PC-9 (cell line): ENCODE results near the gene ZNF423.

ENCODE experiments used
- EZH2 ChIP-seq: fragments of 200-600 bp; sonication (generic); IDR thresholded peaks from 2 replicates; pipeline ENCODE4 v1.8.0; 2017; ENCODE audit warnings: antibody characterized with exemption, low read depth
- TF ChIP-seq, protein P1 (sequence below): fragments of 200-600 bp; sonication (generic); conservative IDR thresholded peaks from 2 replicates; pipeline ENCODE4 v1.6.1; 2017; ENCODE audit warnings: mixed run types, antibody characterized with exemption, mild to moderate bottlenecking, moderate library complexity

DNA sequence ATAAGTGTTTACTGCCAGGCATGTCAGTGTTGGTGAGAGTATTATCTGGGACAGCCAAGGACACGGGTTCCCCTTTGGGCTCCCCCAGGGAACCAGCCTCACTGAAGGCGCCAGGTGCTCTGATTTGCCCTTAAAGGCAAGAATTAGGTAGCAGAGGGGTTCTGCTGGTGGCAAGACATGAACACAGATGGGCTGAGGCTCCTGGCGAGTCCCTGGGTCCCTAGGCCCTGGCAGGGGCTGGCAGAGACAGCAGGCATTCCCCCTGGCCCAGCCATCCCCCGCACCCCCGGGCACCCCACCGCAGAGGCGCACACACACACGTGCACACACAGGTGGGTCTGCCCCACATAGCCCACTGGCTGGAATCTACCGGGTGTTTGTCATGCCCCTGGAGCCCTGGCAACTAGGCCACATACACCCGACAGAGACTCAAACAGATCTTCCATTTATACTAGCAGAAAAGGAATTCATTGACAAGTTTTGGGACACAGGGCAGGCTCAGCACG lies 329.0 kb downstream of the ZNF423 start:
- no peak for TF ChIP-seq EZH2
- TF ChIP-seq, protein P1, sequence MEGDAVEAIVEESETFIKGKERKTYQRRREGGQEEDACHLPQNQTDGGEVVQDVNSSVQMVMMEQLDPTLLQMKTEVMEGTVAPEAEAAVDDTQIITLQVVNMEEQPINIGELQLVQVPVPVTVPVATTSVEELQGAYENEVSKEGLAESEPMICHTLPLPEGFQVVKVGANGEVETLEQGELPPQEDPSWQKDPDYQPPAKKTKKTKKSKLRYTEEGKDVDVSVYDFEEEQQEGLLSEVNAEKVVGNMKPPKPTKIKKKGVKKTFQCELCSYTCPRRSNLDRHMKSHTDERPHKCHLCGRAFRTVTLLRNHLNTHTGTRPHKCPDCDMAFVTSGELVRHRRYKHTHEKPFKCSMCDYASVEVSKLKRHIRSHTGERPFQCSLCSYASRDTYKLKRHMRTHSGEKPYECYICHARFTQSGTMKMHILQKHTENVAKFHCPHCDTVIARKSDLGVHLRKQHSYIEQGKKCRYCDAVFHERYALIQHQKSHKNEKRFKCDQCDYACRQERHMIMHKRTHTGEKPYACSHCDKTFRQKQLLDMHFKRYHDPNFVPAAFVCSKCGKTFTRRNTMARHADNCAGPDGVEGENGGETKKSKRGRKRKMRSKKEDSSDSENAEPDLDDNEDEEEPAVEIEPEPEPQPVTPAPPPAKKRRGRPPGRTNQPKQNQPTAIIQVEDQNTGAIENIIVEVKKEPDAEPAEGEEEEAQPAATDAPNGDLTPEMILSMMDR, result no peak
